Activated CD8-positive, alpha-beta memory T cell treated with anti-CD3 and anti-CD28 coated beads for 48 hours (primary cell): ENCODE data around the gene PCMTD2.
A peak's percentile ranks its signal among the peaks of the same experiment; 100 is the strongest.

Source experiments
- DNase-seq, 3 experiments: peaks; one replicate each; pipeline ENCODE4 v3.0.0-alpha.2; 2020; ENCODE audit warnings: low read depth in 2 of 3, low spot score in 2 of 3

PCMTD2 gene

DNA sequence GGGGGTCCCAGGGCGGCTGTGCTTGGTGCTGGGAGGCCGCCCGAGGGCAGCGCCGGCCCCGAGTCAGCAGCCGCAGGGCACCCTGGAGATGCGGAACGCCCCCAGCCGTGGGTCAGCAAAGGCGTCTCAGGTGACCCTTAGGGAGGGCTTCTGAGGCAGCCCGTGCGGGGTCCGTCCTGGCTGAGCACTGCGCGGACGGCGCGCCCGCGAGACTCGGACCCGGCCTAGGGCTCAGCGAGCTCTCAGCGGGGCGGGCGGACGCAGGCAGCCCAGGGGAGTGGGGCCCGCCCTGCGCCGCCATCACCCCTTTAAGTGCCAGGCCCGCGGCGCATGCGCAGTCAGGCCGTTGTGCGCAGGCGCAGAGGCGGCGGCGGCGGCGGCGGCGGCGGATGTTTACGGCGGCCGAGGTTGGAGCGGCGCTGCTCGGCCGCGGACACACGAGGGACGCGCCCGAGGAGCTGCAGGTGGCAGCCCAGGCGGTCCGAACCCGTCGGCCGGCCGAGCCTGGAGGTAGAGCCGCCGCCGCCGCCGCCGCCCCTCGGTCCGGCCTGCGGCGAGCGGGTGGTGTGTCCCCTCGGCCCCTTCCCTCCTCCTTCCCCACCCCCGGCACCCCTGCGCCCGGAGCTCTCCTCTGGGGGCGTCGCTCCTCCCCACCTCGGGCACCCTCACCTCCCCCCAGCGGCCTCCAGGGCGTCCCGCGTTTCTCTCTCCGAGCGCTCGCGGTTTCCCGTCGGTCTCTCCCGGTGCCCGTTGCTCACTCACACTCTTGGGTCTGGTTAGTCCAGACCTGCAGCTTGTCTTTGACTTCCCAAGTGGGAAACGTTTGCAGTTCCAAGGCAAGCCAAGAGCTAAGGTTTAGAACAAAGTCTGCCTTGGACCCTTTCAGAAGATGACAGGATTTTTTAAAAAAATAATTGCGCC lies at the start of gene PCMTD2:
TSS of gene PCMTD2 (plus strand) at position 388 of the 921 bp plus-strand sequence. CDS start 4,218 bp downstream, outside the sequence.
- DNase-seq: peak; percentile 78 to 82 (median 80)

DNA sequence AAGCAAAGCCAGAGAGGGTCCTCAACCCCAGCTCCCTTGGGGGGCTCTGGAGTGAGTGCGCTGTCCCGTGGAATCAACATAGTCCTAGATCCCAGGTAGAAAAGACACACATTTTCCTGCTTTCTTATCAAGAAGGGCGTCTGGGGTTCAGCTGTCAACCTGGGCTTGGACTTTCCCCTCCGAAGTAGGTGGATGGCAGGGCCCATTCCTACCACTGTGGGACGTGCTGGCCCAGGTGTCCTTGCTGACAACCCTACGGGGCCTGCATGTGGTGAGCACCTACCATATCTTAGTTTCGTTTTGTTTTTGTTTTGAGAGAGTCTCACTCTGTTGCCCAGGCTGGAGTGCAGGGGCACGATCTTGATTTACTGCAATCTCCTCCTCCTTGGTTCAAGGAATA lies 48.9 kb upstream of the PCMTD2 start:
- no peak for DNase-seq

DNA sequence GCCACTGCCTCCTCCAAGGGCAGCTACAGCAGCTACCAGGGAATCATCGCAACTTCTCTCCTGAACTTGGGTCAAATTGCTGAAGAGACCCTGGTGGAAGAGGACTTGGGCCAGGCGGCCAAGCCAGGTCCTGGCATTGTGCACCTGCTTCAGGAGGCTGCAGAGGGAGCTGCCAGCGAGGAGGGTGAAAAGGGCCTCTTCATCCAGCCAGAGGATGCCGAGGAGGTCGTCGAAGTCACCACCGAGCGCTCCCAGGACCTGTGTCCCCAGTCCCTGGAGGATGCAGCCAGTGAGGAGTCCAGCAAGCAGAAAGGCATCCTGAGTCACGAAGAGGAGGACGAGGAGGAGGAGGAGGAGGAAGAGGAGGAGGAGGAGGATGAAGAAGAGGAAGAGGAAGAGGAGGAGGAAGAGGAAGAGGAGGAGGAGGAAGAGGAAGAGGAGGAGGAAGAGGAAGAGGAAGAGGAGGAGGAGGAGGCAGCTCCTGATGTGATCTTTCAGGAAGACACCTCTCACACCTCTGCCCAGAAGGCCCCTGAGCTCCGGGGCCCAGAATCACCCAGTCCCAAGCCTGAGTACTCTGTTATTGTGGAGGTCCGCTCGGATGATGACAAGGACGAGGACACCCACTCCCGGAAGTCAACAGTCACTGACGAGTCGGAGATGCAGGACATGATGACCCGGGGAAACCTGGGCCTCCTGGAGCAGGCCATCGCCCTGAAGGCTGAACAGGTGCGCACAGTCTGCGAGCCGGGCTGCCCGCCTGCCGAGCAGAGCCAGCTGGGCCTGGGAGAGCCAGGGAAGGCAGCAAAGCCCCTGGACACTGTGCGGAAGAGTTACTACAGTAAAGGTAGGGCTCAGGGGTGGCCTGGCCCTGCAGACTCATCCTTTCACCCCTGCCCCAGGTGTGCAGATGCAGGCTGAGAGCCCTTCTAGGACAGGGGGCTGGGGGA lies 47.6 kb upstream of the PCMTD2 start:
- no peak for DNase-seq

DNA sequence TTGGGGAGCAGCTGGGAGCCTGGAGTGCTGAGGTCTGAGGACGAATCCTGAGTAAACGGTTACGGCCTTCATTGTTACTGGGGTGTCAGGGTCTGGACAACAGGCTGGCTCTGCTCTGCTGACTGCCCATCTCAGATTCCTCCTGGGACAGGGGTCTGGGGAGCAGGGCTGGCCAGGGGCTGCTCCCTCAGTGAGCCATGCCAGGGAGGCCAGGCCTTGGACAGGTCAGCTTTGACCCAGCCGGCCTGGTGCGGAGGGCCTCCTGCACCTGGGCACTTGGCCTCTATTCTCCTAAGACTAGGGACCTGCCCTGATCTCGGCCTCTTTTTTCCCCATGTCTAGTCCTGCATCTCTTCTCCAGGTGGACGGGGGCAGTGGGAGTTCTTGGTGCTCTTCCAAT lies 46.4 kb upstream of the PCMTD2 start:
- no peak for DNase-seq

DNA sequence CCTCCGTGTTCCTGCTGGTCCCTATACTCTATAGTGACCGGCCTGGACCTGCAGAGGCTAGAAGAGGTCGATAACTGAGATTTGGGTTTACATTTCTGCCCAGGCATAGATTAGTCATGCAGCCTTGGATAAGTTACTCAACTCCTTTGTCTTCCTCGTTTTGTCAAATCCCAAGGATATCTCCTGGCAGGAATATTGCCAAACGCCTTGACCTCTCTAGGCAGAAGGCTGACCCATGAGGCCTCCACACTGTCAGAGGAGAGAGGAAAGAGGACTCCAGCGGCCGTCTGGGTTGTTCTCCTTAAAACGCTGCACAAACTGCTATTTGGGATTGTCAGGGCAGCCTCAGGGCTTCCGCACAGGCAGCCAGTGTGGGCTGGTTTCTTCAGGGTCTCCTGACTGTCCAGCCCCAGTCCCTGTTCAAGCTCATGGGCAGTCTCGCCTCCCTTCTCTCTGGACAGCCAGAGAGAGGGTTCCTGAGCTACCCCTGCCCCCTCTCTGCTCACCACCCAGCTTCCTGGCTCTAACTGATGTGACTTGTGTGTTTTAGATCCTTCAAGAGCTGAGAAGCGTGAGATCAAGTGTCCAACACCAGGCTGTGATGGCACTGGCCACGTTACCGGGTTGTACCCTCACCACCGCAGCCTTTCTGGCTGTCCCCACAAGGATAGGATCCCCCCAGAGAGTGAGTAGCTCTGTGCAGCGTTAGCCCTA lies 44.7 kb upstream of the PCMTD2 start:
- no peak for DNase-seq

DNA sequence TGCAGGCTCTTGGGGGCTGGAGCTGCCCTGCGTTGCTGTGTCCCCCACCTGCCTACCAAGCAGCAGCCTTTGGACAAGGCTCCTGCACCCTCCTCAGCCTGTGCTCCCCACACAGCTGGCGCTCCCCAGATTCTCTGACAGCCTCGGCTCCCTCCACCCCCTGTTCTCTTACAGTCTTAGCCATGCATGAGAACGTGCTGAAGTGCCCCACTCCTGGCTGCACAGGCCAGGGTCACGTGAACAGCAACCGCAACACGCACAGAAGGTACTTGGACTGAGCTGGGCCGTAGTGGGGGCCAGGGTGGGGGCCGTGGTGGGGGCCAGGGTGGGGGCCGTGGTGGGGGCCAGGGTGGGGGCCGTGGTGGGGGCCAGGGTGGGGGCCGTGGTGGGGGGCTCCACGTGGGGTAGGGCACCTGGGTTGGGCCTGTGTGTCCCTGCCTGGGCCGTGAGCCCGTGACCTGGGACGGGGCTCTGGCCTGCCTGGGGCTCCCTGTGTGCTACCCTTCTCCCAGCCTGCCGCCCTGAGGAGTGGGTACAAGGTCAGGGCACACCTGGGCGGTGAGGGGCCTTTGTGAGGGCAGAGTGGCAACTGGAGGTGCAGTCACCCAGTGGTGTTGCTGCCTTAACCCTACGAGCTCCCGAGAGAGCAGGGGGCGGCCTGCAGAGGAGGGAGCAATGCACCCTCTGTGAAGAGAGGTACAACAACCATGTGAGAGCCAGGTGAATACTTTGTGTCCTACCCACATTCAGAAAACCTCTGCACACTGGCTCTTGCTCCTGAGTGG lies 43.5 kb upstream of the PCMTD2 start:
- DNase-seq: no peak

DNA sequence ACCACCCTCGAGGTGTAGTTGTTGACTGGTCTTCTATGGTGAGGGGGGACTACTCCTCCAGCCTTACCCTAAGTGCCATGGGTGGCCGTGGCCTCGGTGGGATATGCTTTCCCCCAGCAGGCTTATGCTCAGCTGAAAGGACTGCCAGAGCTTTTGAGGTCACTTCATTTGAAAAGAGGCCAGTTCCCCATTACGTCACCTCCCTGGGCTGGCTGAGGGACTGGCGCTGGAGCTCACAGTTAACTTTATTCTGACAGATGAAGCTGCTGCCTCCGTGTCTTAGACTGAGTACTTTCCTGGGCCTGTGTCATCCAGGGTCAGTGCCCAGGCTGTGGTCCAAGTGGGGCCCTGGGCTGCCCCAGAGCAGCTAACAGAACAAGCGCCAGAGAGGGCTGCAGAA lies 42.8 kb upstream of the PCMTD2 start:
- DNase-seq: no peak

DNA sequence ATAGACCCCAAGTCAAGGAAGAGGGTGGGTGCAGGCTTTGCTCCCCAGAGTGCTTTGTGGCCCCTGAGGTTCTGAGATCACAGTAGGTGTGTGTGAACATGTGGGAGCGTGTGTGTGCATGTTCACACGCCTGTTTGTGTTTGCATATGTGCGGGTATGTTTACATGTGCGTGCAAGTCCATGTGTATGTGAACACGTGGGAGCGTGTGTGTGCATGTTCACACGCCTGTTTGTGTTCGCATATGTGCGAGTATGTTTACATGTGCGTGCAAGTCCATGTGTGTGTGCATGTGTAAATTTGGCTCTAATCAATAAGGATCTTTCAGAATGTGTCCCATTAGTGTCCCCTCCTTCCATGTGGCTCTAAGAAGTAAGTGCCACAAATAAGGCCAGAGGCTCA lies 41.4 kb upstream of the PCMTD2 start:
- DNase-seq: no peak

DNA sequence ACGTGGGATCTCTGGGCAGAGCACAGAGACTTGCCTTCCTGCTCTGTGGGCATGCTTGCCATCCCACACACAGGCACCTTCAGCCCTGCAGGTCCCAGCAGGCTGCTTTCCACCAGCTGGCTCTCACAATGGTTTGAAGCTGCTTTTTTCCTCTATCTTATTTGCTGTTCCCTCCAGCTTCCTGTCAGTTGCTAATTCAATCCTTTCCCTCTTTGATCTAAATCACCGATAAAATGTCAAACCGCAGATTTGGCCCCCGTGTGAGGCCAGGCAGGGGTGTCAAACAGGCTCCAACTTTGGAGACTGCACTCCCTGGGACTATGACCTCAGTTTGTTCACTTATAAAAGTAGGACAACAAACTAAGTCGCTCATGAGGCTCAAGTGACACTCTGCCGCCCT lies 40.6 kb upstream of the PCMTD2 start:
- no peak for DNase-seq

DNA sequence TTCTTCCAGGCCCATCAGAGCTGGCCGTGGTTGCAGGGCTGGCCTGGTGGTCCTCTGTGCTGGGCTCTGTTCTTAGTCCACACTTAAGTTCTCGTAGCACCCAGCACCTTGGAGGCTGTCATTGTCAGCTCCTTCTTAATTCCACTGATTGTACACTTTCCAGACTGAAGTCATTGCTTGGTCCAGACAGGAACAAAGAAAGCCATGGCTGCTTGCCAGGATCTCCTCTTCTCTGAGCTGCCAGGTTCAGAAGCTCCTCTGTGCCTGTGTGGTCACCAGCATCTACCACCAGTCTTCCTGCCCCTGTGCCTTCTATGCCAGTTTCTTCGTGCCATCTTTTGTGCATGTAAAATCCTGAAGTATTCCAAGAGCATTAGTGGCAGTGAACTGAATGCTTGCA lies 39.5 kb upstream of the PCMTD2 start:
- no peak for DNase-seq

DNA sequence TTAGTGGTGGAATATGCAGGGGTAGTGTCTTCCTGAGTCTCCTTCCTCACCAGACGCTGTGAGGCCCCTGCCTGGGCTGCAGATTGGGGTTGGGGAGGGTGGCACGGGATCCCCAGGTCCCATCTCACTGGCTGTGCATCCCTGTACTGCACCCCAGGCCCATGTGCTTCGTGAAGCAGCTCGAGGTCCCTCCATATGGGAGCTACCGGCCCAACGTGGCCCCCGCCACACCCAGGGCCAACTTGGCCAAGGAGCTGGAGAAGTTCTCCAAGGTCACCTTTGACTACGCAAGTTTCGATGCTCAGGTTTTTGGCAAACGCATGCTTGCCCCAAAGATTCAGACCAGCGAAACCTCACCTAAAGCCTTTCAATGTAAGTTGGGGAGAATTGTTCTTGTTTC lies 38.6 kb upstream of the PCMTD2 start:
- no peak for DNase-seq

DNA sequence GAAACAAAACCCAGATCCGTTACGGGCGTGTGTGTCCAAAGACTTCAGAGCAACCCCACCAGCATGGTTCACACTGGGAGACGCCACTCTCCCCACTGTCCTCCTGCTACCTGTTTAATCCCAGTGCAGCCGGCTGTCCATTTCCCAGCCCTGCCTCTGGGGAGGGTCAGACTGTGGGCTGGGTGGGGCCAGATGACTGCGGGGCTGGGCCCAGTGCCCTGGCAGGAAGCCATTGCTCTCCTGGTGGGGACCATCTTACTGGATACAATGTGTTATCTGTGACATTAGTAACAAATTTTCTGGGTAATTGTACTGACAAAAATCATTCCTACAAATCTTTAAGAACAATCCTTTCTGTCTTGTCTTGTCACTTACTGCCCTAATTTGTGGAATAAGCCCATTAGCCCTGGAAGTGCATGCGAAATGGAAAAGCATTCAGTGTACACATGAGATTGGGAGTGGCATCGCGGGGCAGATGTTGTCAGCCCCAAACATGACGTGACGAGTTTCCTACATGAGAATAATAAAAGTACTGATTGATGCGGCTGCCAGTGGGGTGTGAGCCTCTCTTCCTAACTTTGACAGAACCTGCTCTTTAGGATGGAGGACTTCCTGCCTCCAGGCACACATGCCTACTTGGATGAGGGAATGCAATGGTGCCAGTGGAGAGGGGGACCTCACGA lies 37.9 kb upstream of the PCMTD2 start:
- DNase-seq: no peak

DNA sequence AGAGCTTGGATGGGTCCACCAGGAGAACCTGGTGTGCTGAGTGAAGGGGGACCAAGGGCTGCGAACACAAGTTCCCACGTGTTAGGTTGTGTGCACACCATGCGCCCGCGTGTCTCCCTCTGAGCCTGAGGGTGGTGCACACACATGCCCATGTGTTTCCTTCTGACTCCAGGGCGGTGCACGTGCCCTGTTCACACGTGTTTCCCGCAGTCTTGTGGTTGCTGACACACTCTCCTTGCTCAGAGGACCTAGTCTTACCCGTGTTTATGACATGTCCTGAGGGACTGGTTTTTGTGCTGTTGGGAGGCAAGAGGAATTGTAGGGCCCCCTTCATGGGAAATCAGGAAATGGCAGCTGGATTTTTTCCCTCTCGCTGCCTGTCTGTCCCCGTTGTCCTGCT lies 36.3 kb upstream of the PCMTD2 start:
- no peak for DNase-seq

DNA sequence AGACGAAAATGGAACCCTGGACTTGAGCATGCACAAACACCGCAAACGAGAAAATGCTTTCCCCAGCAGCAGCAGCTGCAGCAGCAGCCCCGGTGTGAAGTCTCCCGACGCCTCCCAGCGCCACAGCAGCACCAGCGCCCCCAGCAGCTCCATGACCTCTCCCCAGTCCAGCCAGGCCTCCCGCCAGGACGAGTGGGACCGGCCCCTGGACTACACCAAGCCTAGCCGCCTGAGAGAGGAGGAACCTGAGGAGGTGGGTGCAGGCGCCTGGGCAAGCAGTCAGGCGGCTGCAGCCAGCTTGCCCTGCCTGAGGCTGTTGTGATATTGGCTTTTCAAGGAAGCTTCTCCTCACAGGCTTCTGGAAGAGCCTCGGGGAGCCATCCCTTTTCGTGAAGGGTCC lies 35.8 kb upstream of the PCMTD2 start:
- DNase-seq: no peak

DNA sequence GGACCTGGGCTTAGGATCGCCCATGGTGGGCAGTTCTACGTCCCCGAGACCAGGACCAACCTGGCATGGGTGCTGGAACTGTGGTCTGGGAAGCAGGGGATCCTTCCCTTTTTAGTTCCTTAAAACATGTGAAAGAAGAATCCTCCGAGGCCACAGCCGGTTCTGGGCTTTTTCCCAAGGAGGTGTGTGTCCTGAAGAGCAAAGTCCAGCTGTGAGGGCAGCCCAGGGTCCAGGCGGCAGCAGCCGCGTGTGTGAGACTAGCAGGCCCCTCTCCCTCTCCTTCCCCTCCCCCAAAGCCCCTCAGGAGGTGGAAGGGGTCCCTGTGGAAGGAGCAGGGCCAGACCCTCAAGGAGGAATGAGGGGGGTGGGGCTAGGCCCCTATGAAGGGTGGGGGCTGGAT lies 35.1 kb upstream of the PCMTD2 start:
- DNase-seq: no peak

DNA sequence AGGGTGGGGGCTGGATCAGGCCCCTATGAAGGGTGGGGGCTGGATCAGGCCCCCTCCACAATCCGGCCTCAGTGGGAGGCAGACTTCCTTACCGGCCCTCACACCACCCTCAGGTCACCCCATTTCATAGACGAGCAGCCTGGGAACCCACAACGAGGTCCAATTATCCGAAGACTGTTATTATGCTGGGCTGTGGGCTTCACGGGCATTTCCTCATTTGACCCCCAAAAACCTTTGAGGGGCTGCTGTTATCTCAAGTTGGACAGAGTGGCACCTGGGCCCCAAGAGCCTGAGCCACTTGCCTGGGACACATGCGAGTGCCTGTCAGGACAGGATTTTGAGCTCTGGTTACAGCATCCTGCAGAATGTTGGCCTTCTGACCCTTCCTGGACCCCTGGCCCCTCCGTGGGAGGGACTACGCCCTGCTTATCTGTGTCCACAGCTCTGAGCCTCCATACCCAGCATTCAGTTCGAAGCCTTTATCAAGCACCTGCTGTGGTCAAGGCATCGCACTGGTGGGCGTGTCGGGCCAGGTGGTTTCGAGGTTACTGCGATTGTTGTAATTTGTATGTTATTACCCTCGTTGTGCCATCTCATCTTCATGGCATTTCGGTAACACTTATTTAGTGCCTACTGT lies 34.5 kb upstream of the PCMTD2 start:
- DNase-seq: no peak

DNA sequence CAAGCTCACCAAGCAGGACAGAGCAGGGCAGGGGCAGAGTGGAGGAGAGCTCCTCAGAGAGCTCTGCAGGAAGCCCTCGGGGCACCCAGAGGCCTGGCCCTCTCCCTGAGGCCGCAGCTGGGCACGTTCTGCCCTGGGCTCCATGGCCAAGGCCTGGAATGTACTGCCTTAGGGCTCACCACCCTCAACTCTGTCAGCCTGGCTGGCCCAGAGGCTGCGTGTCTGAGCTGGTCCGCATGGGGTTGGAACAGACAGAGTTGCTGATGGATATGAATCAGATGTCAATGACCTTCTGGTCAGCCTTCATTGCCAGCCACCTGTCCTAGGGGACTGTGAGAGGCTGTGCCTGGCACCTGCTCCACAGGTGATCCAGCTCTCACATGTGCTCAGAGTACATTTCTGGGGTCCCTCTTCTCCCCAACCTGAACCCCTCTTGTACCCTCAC lies 33.2 kb upstream of the PCMTD2 start:
- no peak for DNase-seq

DNA sequence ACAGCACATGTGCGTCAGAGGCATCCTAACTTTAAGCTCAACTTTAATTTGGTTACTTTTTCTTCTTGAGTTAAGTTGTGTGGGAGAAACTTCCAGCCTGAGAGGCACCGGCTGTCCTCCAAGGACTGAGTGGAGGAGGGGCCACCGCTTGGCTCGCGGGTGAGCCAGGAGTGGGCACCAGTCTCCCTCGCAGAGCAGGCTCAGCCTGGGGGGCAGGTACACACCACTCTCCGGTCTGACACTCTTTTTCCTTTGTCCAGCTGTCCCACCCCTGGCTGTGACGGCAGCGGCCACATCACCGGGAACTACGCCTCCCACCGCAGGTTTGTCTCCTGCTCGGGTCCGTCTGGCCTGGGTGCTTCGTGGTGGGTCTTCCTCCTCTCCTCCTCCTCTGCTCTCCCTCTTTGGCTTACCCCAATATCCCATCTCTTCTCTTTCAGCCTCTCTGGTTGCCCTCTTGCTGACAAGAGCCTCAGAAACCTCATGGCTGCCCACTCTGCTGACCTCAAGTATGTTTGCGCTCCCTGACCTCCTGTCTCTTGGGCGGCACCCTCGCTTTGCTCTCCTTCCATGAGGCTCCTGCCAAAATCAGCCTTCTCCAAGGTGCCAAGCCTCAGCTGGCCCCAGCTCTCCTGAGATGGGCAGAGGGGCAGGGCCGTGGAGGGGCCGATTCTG lies 32.6 kb upstream of the PCMTD2 start:
- DNase-seq: no peak

DNA sequence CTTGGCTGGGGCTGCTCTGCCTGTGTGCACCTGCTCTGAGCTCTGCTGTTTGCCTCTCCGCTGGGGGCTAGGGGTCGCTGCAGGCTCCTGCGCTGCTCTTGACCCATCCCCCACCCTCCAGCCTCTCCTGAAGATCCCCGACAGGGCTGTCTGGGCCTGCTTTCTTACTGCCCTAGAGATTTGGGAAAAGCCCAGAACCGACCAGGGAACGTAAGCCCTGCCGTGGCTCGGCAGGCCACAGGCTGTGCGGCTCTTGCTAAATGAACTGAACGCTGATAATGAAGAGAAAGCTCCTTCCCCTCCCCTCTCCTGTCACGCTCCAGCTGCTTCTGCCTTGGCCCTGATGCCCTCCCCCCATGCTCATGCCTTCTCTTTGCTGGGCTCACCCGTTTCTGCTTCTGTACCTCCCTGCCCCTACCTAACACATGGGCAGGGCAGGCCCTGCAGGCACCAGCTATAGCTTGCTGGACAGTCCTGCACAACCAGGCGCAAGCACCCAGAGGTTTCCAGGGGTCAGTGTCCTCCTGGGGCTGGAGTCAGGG lies 32.0 kb upstream of the PCMTD2 start:
- no peak for DNase-seq
